GM12865 (cell line): ENCODE measurements around the gene ZFP36L1.
A peak's percentile ranks its signal among the peaks of the same experiment; 100 is the strongest.

Experiments
- DNase-seq: peaks from one replicate; pipeline ENCODE4 v3.0.0; 2010; ENCODE audit warnings: low read depth
- H3K4me3 ChIP-seq: 2 replicates; pipeline ENCODE4 v1.5.1; 2011; ENCODE audit warnings: mild to moderate bottlenecking, low read depth, low read length, control low read depth
- TF ChIP-seq, protein P1 (sequence below): IDR thresholded peaks from 2 replicates; pipeline ENCODE4 v1.5.1; 2011; ENCODE audit warnings: low read length, control low read depth, low read depth, inconsistent platforms; ENCODE audit not compliant: insufficient read depth; ENCODE audit errors: missing control alignments

The ZFP36L1 gene

DNA sequence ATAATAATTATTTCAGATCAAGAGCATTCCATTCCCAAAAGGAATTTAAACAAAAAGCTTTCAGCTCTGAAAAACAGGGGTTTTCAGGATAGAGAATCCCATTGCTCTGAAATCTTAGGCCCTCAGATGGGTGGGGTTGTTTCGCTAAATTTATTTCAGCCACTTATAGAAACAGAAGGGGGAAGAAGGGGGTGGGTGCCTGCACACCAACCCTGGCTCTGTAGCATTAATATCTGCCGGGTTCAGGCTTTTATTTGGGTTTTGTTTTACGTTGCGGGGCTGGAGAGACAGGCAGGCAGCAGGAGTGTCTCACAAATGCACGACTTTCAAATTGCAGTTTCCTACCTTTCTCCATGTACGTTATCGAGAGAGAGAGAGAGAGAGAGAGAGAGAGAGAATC lies 12.5 kb upstream of the ZFP36L1 start:
- DNase-seq: no peak
- no peak overlapping the region for H3K4me3 ChIP-seq
- TF ChIP-seq, protein P1, sequence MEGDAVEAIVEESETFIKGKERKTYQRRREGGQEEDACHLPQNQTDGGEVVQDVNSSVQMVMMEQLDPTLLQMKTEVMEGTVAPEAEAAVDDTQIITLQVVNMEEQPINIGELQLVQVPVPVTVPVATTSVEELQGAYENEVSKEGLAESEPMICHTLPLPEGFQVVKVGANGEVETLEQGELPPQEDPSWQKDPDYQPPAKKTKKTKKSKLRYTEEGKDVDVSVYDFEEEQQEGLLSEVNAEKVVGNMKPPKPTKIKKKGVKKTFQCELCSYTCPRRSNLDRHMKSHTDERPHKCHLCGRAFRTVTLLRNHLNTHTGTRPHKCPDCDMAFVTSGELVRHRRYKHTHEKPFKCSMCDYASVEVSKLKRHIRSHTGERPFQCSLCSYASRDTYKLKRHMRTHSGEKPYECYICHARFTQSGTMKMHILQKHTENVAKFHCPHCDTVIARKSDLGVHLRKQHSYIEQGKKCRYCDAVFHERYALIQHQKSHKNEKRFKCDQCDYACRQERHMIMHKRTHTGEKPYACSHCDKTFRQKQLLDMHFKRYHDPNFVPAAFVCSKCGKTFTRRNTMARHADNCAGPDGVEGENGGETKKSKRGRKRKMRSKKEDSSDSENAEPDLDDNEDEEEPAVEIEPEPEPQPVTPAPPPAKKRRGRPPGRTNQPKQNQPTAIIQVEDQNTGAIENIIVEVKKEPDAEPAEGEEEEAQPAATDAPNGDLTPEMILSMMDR: no peak

DNA sequence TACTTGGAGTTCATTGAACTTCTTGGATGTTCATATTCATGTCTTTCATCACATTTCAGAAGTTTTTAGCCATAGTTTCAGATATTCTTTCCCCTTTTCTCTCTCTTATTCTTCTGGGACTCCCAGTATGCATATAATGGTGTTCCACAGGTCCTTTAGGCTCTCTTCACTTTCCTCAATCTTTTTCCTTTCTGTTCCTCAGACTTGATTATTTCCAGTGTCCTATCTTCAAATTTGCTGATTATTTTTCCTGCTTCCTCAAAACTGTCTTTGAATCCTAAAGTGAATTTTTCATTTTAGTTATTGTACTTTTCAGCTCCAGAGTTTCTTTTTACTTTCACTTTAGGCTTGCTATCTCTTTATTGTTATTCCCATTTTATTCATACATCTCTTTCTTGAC lies 8.8 kb upstream of the ZFP36L1 start:
- no peak for DNase-seq
- no peak overlapping the region for H3K4me3 ChIP-seq
- TF ChIP-seq, protein P1: no peak

DNA sequence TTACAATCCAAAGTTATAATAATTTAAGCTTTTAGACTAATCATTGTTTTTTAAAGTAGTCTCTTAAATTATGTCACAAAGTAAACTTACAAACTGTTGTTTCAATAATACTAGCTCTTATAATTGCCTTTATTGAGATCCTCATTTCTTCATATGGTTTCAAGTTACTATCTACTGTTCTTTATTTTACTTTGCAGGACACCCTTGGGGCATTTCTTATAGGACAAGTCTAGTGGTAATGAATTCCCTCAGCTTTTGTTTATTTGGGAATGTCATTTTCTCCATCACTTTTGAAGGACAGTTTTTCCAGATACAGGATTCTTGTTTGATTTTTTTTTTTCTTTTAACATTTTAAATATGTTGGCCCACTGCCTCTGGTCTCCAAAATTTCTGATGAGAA lies 8.1 kb upstream of the ZFP36L1 start:
- no peak overlapping the region for H3K4me3 ChIP-seq
- TF ChIP-seq, protein P1: no peak
- no peak for DNase-seq

DNA sequence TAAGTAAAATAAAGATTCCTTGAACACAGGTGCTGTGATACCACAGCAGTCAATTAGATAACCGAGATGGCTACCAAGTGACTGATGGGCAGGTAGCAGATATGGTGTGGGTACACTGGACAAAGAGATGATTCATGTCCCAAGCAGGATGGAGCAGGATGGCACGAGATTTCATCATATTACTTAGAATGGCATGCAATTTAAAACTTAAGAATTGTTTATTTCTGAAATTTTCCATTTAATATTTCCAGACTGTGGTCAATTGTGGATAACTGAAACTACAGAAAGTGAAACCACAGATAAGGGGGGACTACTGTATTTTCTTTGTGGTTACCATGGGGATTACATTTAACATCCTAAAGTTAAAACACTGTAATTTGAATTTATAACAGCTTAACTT lies 7.5 kb upstream of the ZFP36L1 start:
- no peak overlapping the region for H3K4me3 ChIP-seq
- TF ChIP-seq, protein P1: no peak
- no peak for DNase-seq

DNA sequence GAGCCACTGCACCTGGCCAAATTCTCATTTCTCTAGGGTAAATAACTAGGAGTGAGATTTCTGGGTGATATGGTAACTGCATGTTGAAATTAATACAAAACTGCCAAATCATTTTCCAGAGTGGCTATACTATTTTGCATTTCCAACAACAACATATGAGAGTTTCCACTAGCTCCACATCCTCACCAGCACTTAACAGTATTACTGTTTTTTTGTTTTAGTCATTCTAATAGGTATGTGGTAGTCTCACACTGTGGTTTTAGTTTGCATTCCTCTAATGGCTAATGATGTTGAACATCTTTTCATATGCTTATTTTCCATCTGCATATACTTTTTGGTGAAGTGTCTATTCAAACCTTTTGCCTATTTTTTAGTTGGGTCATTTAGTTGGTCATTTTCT lies 5.8 kb upstream of the ZFP36L1 start:
- DNase-seq: no peak
- H3K4me3 ChIP-seq: no peak overlapping the region
- TF ChIP-seq, protein P1: no peak

DNA sequence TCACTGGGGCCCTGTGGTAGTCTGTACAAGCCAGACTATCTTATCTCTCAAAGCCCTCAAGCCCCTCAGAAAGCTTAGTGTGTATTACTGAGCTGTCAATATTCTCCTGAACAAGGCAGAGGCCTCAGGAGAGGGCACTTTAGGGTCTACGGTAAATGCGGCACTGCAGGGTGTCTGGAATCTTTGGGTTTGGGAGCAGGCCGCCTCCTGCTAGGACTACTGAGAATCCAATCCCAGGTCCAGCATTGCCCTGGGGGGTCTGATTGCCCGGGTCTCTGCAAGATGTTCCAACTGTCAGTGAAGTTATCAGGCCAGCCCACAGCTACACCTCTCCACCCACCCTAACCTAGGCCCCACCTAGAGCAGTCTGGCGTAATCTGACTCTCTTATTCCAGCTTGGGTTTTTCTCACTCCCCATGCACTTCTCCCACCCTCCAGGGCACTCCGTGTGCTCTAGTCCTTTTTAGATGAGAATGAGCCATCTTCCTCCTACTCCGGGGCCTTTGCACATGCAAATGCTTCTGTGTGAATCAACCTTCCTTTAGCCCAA lies 4.3 kb upstream of the ZFP36L1 start:
- H3K4me3 ChIP-seq: no peak overlapping the region
- no peak for DNase-seq
- TF ChIP-seq, protein P1: no peak

DNA sequence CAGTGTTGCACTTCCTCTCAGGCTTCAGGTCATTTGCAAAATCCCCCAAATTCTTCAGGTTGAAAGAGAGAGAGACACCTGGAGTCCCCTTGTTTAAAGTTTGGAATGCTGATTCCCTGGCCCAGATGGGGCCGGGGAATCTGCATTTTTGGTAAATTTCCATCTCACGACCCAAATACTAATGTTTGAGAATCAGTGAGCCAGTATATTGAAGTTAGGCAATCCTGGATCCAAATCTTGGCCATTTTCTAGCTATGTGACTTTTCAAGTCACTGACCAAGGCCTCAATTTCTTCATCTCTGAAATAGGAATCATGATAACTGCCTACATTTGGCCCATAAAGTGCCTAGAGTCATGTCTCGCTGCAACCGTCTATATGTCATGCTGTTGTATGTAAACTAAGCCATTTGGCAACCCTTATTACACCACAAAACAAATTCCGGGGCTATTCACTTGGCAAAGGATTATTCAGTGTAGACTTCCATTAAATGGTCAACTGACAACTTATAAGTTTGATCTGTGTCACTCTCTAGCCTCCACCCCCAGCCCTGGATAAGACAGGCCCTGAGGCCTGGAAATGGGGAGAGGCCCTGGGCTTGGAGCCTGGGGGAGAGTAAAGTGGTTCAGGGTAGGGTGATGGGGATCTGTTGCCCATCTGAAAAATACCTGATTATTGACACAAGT lies 3.7 kb upstream of the ZFP36L1 start:
- peak overlapping the region; percentile 59 for H3K4me3 ChIP-seq

More for the DNA sequence above, 3.7 kb upstream of the ZFP36L1 start:
- DNase-seq: no peak
- TF ChIP-seq, protein P1: no peak
